GM18502 (cell line): ENCODE results near the gene PCYT1A.
"Not testable (repeated sequence)": the region's sequence is repeated elsewhere in the genome, so short reads cannot be mapped to it uniquely, and the experiment has no call there.

Experiments used
- ATAC-seq: cut with Tn5 transposase; IDR thresholded peaks from one replicate; pipeline ENCODE4 v1.9.1; 2021; ENCODE audit warnings: mild to moderate bottlenecking; ENCODE audit not compliant: unreplicated experiment, poor library complexity

Gene PCYT1A

DNA sequence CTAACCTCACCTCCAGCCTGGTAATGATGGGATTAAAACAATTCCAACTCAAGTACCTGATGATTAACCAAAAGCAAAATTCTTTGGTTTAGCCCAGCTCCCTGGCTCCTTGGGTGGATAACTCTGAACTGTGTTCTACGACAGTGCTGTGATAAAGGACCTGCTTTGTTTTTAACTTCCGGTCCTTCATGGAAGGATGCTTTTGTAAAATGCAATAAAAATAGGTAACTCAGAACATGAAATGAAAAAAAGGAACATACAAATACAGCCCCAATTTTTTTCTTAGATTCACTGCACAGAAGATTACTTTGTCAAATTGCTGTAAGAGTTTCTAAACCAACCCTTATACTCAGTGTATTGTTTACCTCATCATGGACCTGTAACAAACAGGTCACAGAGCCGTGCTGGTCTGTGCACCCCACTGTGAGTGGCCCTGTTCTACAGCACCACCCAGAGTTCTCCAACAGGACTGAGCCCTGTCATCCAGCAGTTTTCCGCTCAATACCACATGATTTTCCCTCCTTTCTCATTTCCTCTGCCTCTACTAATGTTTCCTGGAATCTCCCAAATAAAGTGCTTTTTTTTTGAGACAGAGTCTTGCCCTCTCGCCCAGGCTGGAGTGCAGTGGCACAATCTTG lies 4.9 kb upstream of the PCYT1A start:
- no peak for ATAC-seq

DNA sequence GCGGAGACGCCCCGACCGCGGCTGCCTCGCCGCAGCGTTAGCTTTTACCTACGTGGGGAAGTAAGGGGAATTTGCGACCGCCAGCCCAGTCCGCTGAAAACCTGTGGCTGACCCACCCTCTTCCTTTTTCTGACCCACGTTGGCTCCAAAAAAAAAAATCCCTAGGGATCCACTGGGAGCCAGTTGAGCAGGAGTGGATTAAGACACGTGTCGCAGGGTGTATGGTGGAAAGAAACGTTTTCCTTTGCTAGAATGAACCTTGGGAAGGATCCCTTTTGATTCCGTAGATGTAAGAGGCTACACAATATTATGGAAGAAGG lies 575 bp upstream of the PCYT1A start:
- no peak for ATAC-seq

DNA sequence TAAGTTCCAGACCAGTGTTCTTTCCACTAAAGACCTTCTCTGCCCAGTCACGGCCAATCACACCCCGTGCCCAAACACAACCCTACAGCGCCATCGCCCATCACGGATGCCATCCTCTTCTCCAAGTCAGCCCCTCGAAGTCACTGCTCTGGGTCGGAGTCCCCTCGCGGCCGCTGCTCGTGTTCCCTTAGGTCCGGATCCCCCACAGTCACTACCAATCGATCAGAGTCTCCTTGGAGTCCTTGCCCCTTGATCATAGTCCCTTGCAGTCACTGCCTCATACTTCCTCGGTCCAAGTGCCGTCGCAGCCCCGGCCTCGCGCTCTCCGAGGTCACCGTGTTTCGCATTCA lies 461 bp downstream of the PCYT1A start:
- peak; percentile 28 for ATAC-seq

DNA sequence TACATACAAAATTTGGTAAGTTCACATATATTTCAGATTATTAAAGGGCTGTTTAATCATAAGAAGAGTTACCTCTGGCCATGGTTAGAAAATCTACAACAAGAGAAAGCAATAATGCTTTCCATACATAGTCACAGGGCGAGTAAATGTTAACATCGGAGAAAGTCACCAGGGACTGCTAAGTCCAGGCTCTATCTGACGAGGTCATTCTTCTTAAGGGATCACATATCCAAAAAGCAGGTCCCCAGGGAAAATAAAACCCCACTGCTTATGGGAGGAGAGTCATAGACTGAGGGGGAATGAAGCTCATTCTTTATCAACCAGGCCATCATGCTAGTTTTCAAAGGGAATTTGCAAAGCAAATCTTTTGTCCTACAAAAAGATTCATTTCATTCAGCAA lies 3.1 kb downstream of the PCYT1A start:
- ATAC-seq, result no peak

DNA sequence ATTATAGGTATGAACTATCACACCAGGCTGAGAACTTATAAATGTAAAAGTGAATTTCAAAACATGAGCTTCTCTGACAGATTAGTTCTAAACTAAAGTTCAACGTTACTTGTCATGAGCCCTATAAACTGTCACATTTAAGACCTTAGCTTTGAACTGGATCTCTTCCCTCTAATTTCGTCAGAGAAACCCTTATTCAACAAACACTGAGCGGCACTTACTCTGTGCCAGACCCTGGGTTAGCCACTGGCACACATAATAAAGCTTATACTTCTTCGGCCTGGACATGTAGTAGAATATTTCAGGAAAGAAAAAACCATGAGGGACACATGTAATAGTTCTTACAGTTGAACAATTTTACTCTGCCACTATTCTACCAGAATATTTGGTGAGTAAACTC lies 5.6 kb downstream of the PCYT1A start:
- no peak for ATAC-seq

DNA sequence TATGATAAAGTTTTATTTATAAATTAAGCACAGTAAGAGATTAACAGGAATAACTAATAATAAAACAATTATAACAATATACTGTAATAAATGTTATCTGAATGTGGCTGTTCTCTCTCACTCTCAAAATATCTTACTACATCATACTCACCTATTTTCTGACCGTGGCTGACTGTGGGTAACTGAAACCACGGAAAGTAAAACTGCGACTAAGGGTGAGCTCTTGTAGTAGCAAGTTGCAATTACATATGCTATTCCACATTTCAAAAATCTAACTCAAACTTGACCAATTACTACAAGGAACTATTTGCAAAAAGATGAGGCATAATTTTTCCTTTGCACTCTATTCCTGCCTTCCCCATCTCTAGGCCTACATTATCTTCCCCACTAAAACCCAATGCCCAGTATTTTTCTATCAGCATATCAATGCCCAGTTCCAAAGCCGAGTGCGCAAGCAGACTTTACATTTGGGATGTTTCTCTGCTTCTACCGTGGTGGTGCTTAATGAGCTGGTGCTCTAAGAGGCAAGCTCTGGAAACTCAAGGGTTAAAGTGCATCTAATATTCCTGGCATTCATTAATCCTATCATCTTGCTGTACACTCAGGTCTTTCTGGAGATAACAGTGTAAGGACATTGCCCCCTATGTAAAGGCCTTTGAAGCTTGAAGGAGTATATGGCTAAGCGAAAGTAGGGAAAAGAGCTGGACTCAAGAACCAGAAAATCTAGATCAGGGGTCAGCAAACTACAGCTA lies 6.7 kb downstream of the PCYT1A start:
- no peak for ATAC-seq

DNA sequence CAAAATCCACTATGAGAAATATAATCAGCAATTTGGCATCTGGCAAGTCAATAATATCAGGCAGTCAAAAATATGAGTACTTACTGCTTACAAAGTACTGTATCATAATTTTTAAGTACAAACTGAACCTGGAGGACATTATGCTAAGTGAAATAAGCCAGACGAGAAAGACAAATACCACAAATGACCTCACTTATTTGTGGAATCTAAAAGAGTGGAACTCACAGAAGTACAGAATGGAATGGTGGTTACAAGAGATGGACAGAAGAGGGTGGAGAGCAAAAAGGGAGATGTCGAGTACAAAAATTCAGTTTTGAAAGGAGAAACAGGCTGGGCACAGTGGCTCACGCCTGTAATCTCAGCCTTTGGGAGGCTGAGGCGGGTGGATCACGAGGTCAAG lies 12.4 kb downstream of the PCYT1A start:
- no peak for ATAC-seq

DNA sequence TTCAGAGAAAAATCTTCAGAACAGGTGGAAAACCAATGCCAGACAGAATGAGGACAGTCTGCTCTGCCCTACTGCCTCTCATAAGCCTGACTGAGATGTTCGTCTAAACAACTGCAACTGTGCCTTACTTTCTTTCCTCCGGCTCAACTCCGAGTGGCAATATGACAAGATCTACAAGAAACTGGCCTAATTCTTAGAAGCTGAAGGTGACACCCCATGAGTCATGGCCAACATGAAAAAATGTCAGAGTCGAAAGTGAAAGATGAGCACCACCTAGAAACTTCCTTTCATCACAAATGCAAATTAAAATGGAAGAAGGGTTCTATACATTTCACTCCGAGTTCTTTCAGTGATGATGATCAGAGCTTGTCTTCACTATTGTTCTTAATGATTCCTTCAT lies 12.9 kb downstream of the PCYT1A start:
- ATAC-seq, result peak; percentile 81

DNA sequence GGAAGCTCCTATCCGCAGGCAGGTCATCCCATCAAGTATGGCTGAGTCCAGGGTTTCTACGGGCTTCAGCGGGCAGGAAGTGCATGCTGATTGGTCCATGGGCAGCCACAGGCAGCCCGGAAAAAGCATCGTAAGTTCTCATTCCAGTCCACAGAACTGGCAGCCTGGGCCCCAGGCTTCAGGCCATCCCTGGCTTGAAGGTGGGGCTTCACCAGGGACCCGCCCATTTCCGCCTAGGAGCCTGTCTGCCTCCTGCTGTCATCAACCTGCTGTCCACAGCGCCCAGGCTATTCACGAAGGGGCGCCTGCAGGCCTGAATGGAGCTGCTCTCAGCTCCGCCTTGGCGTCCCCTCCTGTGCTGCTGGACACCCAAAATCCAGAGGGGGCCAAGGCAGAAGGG lies 13.9 kb downstream of the PCYT1A start:
- ATAC-seq, result no peak

DNA sequence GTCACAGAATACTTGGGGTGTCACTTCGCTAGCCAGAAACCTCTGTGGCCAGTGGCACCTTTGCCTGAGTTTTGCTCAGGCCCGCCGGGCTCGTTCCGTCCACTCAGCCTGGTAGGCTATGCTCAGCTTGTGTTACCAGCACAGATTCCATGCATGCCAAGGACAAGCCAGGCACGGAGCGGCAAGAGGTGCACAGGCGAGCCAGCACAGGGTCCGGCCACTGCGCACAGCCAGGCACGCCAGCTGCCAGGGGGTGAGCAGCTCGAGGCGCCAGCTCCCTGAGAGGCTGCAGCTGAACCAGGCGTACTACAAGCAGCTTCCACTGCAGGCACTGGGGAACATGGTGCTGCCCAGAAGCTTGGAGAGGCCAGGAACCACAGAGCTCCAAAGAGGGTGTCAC lies 14.7 kb downstream of the PCYT1A start:
- no peak for ATAC-seq

DNA sequence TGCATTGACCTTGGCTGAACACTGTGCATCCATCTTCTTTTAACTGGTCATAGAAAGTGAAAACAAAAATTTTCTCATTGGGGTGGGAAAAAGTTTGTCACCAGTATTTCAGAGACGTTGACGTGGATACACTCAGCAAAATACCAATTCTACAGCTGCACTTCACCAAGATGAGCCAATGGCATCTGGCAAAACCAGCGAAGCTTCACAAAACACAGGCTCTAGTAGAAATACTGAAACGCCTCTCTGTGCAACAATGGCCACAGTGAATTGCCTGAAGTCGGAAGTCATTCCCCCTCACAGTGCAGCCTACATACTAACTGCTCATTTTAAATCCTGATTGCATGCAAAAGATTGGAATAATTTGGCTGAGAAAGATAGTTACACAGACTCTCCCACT lies 17.0 kb downstream of the PCYT1A start:
- no peak for ATAC-seq

DNA sequence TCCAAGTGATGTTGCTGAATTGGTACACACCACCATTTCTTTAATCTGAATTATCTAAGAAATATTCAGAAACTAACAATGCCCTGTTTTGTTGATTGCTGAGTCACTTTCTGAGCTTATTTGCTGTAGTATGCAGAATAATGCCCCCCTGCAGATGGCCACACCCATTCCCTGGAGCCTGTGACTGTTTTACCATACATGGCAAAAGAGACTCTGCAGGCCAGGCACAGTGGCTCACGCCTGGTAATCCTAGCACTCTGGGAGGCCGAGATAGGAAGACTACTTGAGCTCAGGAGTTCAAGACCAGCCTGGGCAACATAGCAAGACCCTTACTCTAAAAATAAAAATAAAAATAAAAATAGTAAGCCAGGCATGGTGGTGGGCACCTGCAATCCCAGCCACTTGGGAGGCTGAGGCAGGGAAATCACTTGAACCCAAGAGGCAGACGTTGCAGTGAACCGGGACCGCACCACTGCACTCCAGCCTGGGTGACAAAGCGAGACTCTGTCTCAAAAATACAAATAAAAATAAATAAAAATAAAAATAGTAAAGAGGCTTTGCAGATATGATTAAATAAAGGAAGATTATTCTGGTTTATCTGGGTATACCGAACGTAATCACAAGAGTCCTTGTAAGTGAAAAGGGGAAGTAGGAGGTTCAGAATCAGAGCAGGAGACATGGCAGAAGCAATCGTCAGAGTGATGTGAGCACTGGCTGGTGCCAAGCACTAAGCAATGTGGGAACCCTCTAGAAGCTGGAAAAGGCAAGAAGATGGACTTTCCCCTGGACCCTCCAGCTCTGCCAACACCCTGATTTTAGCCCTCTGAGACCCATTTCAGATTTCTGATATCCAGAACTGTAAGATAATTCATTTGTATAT lies 19.0 kb downstream of the PCYT1A start:
- ATAC-seq, result no peak

DNA sequence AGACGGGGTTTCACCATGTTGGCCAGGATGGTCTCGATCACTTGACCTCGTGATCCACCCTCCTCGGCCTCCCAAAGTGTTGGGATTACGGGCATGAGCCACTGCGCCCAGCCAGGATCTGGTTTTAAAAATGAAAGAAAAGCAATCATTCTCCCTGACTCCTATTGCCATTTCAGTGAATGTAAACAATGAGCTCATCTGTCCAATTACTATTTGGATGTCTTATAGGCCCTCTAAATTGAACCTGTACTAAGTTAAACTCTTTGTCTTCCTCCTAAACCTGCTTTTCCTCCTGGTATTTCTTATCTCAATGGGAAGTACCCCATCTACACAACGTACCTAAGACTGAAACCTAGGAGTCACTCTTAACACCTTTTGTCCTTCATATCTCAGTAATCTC lies 23.7 kb downstream of the PCYT1A start:
- ATAC-seq, result no peak

DNA sequence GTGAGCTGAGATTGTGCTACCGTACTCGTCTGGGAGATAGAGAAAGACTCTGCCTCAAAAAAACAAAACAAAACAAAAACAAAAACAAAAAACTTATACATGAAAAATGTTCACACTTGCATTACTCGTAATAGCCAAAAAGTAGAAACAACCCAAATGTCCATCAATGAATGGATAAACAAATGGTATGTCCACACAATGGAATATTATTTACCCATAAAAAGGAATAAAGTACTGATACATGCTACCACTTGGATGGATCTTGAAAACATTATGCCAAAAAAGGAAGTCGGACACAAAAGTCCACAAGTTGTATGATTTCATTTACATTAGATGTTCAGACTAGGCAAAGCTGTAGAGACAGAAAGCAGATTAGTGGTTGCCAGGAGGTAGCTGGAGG lies 26.7 kb downstream of the PCYT1A start:
- no peak for ATAC-seq

DNA sequence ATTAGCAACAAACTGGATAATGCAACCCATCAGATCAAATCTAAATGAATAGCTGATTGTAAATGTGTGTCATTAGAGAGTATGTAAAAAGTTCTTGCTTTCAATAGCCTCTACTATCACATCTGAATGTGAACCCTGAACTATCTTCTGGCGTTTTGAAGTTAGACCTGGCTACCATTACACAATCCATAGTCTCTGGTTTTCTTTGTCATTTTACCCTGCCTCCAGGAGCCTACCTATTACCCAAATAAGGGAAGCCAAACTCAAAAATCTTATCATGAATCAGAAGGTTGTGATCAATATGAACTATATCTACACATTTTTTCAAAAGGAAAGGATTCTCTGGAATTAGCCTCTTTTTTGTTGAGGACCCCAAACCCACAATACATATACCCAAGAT lies 31.8 kb downstream of the PCYT1A start:
- ATAC-seq, result no peak

DNA sequence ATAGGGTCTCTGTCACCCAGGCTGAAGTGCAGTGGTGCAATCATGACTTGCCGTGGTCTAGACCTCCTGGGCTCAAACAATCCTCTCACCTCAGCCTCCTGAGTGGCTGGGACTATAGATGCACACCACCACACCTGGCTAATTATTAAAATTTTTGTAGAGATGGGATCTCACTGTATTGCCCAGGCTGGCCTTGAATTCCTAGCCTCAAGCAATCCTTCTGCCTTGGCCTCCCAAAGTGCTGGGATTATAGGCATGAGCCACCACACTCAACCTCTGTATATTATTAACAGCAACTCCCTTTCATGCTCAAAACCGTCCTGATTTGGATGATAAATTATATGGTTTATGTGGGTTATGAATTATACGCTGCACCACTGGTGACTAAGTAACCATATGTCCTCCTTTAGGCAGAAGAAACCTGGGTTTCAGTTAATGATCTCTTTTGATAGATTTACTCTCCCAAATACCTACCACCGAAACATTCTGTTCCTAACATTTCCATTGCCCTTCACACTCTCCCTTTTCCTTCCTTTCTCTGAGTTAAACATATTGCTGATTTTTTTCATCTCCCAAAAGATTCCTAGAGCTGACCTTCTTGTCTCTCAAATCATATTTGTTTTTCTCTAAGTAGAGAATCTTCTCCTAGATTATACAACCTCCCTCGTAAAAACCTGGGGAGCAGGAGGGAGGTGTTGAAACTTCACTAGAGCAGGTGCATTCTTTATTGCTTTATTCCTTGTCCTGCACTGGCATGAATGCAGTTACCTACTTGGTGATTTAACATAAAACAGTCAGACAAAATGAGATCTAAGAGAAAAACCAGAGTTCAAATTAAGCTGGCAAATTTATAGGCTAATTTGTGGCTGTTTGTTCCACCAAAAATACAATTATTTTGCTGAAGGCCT lies 32.9 kb downstream of the PCYT1A start:
- ATAC-seq, result no peak

DNA sequence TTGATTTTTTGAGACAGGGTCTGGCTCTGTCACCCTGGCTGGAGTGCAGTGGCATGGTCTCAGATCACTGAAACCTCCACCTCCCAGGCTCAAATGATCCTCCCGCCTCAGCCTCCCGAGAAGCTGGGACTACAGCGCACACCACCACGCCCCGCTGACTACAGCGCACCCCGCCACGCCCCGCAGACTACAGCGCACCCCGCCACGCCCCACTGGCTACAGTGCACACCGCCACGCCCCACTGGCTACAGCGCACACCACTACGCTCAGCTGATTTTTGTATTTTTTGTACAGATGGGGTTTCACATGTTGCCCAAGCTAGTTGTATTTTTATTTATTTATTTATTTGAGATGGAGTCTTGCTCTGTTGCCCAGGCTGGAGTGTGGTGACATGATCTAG lies 35.6 kb downstream of the PCYT1A start:
- ATAC-seq, result no peak

DNA sequence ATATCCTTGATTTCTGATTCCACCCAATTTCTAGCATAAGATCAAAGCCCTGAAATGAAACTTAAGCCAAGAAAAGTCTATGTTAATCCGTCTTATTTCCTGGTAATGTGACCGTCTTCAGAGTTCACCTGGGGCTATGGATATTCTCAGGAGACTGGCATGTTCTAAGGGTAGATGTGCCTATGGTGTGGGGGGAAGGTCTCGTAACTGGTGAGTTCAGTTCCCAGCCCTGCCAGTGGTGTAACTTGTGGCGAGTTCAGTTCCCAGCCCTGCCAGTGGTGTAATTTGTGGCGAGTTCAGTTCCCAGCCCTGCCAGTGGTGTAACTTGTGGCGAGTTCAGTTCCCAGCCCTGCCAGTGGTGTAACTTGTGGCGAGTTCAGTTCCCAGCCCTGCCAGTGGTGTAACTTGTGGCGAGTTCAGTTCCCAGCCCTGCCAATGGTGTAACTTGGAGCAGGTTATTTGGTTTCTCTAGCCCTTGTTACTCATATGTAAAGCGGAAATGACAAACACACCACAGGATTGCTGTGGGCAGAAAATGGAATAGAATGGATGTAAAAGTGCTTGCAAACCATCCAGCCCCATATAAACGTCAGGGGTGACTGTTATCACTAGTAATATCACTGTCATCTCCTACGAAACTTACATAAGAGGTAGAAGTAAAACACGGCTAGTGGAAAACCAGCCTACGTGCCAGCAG lies 40.8 kb downstream of the PCYT1A start:
- no peak for ATAC-seq

DNA sequence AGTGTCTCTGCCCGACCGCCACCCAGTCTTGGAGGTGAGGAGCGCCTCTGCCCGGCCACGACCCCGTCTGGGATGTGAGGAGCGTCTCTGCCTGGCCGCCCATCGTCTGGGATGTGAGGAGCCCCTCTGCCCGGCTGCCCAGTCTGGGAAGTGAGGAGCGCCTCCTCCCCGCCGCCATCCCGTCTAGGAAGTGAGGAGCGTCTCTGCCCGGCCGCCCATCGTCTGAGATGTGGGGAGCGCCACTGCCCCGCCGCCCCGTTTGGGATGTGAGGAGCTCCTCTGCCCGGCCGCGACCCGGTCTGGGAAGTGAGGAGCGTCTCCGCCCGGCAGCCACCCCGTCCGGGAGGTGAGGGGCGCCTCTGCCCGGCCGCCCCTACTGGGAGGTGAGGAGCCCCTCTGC lies 43.4 kb downstream of the PCYT1A start:
- ATAC-seq, result not testable (repeated sequence)

DNA sequence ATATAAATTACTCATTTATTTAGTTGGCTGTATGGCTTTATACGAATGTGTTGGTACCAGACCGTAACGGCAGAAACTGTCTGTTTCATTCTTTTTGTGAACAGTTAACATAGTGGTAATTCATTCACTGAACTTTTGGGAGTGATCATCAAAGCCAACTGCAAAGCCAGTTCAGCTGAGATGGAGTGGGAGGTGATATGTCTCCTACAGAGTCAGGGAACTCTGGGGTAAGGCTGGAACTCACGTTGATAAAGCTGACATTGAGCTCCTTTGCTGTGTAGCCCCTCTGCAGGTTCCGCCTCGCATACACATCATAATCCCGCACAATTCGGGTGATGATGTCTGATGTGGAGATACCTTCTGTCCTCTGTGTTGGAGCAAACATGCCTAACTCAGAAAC lies 45.8 kb downstream of the PCYT1A start:
- ATAC-seq, result no peak
